Fibroblast of upper back skin (primary cell): Measurements from ENCODE around the gene CTF1.
"Not testable (repeated sequence)": the region's sequence is repeated elsewhere in the genome, so short reads cannot be mapped to it uniquely, and the experiment has no call there.

Experiments
- DNase-seq: peaks from one replicate; pipeline ENCODE4 v3.0.0-alpha.2; 2013

The CTF1 gene

GRCh38 chr16:30896261-30896888, at the start of gene CTF1:
CTF1 (plus strand) TSS chr16:30896614; CDS start chr16:30896644, 30 bp downstream.
- peak; percentile 95 for DNase-seq

DNA sequence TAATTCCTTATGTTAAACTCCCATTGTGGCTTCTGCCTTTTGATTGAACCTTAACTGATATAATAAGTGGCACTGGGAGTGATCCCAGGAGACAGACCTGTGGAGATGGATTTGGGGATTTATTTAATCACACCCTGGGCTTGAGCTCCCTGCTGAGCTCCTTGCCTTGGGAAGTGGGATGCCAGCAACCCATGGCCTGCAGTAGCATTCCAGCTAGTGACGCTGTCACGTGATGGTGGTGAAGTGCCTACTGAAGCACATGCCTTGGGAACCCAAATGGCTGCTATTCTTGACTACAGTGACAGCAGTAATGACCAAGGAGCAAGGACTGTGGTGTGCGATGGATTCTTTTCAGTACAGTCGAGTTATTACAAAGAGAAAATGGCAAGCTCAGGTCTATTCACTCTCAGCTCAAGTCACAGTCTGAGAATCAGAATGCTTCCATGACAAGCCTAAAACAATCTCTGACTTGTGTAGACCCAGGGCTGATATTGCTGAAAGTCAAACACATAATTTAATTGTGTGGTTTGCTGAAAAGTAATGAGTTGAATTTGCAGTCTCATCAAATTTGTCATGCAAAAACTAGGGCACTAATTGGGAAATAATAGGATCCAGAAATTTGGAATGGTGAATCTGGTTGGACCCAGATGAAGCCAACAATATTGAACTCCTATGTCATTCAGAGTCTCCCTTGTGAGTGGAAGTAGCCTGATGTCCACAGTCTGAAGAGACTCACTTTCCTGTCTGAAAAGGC, 49.6 kb upstream of the CTF1 start:
- DNase-seq, result no peak

DNA sequence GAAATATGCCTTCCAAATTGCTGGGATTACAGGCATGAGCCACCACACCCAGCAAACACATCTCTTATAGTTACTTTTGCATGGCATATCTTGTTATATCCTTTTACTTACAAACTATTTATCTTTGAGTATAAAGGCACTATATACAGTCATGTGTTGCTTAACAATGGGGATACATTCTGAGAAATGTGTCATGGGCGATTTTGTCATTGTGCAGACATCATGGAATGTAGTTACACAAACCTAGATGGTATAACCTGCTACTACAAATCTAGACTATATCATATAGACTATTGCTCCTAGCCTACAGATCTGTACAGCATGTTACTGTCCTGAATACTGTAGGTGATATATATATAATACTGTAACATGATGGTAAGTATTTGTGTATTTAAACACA, 46.2 kb upstream of the CTF1 start:
- DNase-seq, result no peak

DNA sequence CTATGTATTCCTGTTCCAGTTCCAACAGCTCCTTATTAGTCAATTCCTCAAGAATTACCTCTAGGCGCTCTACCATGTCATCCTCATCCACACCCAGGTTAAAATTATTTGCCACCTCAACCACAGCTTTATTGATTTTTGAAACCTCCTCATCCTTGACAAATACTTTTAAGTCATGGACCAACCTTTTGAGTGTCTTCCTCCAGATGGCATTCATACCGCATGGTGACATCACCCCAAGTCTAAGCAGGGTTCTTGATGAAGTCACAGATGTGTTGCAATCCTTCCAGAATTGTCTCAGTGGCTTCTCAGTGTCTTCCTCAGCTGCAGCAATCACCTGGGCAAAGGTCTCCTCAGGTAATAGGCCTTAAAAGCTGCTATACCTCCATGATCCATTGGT, 42.7 kb upstream of the CTF1 start:
- DNase-seq, result no peak

GRCh38 chr16:30858111-30858495, 38.3 kb upstream of the CTF1 start:
- DNase-seq, result no peak

DNA sequence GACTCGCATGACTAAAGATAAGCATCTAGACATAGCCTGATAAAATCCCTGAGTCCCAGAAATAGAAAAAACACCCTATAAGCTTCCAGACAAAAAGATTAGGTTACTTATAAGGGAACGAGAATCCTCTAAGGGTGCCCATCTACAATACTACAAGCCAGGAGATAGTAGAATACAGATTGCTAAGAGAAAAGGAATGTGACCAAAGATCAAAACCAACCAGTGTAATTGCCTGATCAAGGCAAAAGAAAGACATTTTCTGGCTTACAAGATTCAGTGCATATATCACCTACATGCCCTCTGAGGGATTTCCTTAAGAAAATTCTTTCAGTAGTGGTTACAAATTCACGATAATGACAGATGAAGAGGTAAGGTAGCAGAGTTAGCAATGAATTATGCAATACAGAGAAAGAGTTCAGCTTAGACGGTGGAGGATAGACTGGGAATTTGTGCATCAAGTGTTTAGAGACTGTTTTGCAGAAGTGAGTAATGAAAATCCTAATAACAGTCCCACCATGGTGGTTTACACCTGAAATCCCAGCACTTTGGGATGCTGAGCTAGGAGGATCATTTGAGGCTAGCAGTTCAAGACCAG, 37.5 kb upstream of the CTF1 start:
- peak; percentile 10 for DNase-seq

DNA sequence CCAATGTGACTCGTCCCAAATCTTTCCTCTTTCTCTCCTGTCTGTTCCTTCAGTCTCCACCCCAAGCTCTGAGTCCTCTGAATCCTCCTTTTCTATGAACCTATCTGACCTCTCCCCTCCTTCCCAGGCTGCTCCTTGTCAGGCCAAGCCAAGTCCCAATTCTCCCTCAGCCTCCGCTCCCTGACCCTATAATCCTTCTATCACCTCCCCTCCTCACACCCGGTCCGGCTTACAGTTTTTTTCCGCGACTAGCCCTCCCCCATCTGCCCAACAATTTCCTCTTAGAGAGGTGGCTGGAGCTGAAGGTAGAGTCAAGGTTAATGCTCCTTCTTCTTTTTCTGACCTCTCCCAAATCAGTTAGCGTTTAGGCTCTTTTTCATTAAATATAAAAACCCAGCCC, 35.7 kb upstream of the CTF1 start:
- DNase-seq, result not testable (repeated sequence)

DNA sequence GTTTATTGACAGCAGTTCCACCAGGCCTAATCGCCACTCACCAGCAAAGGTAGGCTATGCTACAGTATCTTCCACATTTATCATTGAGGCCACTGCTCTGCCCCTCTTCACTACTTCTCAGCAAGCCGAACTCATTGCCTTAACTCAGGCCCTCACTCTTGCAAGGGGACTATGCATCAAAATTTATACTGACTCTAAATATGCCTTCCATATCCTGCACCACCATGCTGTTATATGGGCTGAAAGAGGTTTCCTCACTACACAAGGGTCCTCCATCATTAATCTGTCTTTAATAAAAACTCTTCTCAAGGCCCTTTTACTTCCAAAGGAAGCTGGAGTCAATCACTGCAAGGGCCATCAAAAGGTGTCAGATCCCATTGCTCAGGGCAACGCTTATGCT, 33.2 kb upstream of the CTF1 start:
- not testable (repeated sequence) for DNase-seq

DNA sequence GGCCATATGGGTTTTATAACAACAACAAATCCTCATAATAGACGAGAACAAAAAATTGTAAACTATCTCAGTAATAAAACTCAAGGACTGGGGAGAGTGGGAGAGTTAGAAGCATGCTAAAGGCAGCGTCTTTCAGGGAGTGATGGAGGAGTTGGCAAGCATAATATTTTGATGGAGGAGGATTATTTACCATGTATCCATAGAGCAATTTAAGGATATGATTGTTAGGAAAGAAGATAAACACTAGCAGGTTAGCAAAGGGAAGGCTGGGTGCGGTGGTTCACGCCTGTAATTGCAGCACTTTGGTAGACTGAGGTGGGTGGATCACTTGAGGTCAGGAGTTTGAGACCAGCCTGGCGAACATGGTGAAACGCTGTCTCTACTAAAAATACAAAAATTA, 30.4 kb upstream of the CTF1 start:
- DNase-seq, result no peak

- DNase-seq, result no peak
These were observed 28.7 kb upstream of the CTF1 start for GRCh38 chr16:30867747-30868146.

DNA sequence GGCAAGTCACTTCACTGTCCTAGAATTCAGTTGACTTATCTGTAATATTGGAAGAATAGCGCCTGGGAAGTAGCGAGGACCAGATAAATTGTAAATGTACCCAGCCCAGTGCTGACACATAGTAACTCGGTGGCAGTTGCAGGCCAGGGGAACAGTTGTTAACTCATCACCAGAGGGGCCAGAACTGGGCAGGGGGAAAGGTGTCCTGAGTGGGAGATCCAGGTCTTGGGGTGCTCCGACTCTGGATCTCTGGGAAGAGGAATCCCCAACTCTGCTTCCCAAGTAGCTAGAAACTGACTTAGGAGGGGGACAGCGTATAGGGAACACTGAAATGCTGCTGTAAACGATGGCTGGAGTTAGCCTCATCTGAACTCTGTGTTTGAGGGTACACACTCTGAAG, 25.5 kb upstream of the CTF1 start:
- DNase-seq, result no peak

DNA sequence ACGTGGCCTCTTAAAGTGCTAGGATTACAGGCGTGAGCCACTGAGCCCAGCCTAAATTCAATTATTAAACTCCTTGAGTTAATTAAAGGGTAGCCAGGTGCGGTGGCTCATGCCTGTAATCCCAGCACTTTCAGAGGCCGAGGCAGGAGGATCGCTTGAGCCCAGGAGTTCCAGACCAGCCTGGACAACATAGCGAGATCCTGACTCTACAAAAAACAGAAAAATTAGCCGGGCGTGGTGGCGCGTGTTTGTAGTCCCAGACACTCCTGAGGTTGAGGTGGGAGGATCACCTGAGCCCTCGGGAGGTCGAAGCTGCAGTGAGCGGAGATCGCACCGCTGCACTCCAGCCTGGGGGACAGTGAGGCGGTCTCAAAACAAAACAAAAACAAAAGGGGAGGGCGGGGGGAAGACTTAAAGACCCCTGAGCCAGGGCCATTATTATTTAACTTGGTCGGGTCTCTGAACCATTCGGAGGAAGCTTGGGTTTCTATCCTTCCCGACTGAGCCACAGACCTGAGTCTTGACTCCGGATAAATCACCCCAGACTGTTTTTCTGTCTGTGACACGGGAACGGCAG, 22.1 kb upstream of the CTF1 start:
- DNase-seq, result no peak

GRCh38 chr16:30874821-30875717, 21.3 kb upstream of the CTF1 start:
- DNase-seq, result peak; percentile 85

DNA sequence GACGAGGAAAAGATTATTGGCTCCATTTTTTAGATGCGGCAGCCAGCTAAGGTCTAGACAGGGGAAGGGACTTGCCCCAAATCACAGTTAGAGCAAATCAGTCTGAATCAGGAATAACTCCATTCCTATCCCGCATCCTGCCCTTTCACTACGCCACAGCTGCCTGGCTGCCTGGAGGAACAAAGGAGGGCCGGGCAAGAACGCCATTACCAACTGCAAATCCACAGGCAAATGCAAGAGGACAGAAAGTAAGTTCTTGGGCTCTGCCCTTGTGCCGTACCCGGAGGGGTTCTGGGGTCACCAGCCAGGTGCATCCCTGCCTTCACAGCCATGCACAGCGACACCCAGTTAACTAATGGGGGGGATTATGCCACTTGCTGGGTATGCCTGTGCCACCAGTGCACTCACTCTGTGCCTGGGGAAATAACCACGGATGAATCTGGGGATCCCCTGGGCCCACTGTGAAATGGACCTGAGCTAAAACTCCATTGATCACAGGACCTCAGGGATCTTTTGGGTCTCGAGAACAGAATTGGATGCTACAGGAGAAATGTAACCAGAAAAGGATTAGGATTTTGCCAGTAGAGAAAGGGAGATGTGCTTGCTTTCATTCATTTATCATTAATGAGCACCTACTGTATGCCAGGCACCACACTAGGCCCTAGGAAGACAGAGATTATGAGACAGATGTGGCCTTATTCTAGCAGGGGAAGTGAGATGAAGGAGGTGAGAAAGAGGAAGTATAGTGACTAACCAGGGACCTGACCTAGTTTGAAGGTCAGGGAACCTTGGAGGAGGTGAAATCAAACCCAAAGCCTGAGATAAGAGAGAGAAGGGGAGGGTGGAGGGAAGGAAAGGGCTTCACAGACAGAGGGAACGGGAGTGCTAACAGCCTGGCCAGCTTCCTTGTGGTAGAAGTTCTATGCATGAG, 20.3 kb upstream of the CTF1 start:
- peak; percentile 17 for DNase-seq

GRCh38 chr16:30876867-30877266, 19.5 kb upstream of the CTF1 start:
- no peak for DNase-seq

DNA sequence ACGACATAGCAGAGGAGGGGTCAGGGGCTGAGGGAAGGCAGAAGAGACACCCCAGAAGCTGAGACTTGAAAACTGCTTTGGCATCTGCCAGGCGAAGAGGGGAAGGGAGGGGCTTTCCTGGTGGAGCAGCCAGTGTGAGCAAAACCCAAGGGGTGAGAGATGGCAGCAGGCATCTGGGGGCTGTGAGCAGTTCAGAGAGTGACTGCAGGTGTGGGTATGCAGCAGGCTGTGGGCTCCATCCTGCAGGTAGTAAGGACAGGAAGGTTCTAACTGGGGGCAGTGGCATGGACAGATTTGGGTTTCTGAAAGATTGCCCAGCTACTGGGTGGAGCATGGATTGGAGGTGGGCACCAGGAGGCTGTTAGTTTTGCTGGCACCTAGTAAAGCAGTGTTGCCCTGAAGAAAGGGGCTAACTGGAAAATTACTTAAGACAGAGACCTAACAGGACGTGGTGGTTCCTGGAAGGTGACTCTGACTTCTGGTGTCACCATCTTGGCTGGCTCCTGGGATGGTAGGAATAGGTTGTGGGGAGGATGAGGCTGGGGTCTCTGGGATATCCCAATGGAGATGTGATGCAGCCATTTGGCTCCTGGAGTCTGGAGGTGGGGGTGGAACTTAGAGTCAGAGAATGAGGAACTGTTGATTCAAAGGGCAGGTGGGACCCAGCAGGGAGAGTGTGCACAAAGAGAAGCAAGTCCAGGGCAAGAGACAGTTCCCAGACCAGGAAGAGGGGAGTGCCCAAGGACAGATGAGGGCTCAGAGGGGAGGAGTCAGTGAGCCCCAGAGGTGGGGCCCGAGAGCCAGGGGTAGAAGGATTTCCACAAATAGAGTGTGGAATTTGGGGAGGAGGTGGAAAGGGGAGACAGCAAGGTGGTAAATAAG, 13.7 kb upstream of the CTF1 start:
- DNase-seq, result no peak

GRCh38 chr16:30884760-30885159, 11.7 kb upstream of the CTF1 start:
- no peak for DNase-seq

DNA sequence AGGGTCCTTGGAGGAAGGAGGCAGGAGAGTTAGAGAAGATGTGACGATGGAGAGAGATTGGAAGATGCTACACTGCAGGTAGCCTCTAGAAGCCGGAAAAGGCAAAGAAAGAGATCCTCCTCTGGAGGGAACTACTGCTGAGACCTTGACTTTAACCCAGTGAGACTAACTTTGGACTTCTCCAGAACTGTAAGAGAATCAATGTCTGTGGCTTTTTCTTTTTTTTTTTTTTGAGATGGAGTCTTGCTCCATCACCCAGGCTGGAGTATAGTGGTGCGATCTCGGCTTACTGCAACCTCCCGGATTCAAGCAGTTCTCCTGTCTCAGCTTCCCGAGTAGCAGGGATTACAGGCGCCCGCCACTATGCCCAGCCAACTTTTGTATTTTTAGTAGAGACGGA, 11.2 kb upstream of the CTF1 start:
- DNase-seq, result no peak

DNA sequence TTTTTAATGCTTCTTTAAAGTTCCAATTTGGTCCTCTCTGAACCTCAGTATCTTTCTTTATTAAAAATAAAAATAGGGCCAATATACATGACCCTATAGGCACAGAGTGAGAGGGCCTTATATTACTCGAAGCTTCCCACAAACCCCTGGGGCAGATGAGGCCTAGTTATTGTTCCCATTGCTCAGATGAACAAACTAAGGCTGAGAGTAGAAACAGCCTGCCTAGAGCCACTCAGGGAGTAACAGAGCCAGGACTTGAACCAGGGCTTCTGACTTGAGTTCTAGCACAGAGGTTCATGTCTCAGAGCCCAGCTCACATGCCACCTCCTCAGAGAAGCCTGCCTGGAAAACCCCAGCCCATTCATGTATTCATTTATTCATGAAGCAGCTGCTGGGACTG, 10.3 kb upstream of the CTF1 start:
- DNase-seq, result no peak

DNA sequence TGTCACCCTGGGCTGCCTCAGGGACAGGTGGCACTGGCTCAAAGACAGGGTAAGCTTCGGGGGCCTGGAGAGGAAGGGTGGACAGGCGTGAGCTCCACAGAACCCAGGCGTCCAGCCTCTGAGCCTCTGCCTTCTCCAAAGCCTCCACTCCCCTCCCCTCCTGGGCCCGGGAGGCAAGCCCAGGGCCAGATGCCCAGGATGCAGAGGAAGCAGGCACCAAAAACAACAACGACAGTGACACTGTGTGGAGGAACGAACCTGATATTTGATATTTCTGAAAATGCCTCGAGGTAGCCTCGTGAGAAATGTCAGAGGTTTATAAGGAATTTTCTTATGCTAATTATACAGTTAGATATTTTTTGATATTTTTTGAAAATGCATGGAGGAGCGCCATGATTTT, 8.5 kb upstream of the CTF1 start:
- DNase-seq, result no peak
